GM13976 (cell line): ENCODE measurements around the gene GAN.
A peak's percentile ranks its signal among the peaks of the same experiment; 100 is the strongest.

ENCODE experiments used
- DNase-seq: peaks from one replicate; pipeline ENCODE4 v3.0.0; 2012; ENCODE audit warnings: low spot score
- in situ Hi-C: fragments of 300-500 bp; cut with MboI; formaldehyde crosslinking; loops from one replicate; pipeline ENCODE4 v1.12.0; 2022; ENCODE audit warnings: low sequenced_read_pairs, mixed read lengths, inconsistent platforms; ENCODE audit not compliant: unreplicated experiment
- TF ChIP-seq, protein P1 (sequence below): IDR thresholded peaks from 2 replicates; pipeline ENCODE4 v1.5.1; 2012; ENCODE audit warnings: borderline replicate concordance, mild to moderate bottlenecking; ENCODE audit not compliant: insufficient read depth; ENCODE audit errors: extremely low read depth, missing control alignments, control extremely low read depth

GAN gene

DNA sequence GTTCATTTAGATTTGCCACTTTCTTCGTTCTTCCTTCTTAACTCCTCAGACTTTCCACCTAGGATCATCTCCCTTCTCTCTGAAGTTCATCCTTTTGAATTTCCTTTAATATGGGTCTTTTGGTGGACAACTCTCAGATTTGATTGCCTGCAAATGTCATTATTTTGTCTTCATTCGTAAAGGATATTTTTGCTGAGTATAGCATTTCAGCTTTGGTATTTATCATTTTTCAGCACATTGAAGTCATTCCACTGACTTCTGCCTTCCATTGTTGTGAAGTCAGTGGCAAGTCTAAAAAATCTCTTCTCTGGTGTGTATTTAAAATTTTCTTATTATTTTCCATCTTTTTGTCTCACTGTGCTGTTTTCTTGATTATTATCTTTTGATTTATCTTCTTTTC, 45.4 kb downstream of the GAN start:
- in situ Hi-C loops: loop anchor here (10.0 to 25.0 kb wide), 2 partner anchors 365 to 527 kb away; no protein-coding TSS in a partner anchor
- no peak for DNase-seq
- TF ChIP-seq, protein P1, sequence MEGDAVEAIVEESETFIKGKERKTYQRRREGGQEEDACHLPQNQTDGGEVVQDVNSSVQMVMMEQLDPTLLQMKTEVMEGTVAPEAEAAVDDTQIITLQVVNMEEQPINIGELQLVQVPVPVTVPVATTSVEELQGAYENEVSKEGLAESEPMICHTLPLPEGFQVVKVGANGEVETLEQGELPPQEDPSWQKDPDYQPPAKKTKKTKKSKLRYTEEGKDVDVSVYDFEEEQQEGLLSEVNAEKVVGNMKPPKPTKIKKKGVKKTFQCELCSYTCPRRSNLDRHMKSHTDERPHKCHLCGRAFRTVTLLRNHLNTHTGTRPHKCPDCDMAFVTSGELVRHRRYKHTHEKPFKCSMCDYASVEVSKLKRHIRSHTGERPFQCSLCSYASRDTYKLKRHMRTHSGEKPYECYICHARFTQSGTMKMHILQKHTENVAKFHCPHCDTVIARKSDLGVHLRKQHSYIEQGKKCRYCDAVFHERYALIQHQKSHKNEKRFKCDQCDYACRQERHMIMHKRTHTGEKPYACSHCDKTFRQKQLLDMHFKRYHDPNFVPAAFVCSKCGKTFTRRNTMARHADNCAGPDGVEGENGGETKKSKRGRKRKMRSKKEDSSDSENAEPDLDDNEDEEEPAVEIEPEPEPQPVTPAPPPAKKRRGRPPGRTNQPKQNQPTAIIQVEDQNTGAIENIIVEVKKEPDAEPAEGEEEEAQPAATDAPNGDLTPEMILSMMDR: no peak

DNA sequence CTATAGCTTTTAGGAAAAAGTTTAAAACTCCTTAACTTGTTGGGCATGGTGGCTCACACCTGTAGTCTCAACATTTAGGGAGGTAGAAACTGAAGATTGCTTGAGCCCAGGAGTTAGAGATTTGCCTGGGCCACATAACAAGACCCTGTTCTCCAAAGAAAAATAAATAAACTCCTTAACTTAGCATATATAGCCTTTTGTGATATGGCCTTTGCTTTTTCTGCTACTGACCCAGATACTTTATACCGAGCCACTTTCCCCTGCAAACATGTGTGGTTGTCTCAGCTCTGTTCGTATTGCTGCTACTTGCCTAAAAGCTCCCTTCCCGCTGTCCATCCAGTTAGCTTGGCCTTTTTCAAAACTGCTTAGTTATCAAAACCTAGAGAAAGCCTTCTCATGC, 51.0 kb downstream of the GAN start:
- in situ Hi-C loops: loop anchor here (10.0 to 25.0 kb wide), 2 partner anchors 359 to 522 kb away; no protein-coding TSS in a partner anchor
- DNase-seq: no peak
- TF ChIP-seq, protein P1: no peak

DNA sequence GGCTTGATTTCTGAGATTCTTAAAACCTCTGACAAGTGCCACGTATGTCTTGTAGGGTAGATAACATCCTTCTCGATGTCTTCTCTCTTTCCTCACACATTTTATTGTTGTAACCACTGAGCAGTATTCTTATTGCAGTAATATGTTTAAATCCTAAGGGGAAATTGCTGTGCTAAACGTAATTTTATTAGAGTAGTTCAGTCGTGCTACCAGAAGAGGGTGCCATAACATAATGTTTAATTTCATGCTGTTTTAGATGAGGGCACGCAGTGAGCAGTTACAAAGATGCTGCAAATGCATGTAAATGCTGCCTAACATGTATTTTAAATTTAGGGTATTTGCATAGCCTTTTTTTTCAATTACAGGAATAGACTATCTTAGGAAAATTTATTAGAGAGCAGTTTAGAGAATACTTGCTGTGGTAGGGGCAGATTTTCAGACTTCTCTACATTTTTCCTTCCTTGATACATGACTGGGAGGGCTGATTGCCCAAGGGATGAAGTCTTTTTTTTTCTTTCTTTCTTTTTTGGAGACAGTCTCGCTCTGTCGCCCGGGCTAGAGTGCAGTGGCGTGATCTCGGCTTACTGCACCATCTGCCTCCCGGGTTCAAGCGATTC, 51.7 kb downstream of the GAN start:
- TF ChIP-seq, protein P1: peak; percentile 56
- in situ Hi-C loops: loop anchor here (10.0 to 25.0 kb wide), 2 partner anchors 358 to 521 kb away; no protein-coding TSS in a partner anchor
- peak; percentile 61 for DNase-seq

DNA sequence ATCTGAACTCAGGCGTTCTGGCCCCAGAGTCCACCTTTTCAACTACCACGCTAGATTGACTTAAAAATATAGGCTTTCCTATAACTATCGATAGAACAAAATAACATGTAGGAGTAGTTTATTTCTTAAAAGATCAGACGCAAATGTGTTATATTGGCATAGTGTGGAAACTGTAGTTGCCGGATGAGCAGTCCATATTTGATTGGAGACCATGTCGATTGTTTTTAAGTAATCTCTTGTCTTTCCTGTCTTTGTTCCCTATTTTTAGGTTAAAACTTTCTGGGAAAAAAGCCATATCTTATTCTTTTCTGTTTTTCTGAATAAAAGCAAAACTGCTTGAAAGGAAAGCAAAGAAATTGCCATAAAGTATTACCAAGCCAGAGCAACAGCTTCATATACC, 53.1 kb downstream of the GAN start:
- in situ Hi-C loops: loop anchor here (10.0 to 25.0 kb wide), 2 partner anchors 357 to 519 kb away; no protein-coding TSS in a partner anchor
- TF ChIP-seq, protein P1: no peak
- no peak for DNase-seq

DNA sequence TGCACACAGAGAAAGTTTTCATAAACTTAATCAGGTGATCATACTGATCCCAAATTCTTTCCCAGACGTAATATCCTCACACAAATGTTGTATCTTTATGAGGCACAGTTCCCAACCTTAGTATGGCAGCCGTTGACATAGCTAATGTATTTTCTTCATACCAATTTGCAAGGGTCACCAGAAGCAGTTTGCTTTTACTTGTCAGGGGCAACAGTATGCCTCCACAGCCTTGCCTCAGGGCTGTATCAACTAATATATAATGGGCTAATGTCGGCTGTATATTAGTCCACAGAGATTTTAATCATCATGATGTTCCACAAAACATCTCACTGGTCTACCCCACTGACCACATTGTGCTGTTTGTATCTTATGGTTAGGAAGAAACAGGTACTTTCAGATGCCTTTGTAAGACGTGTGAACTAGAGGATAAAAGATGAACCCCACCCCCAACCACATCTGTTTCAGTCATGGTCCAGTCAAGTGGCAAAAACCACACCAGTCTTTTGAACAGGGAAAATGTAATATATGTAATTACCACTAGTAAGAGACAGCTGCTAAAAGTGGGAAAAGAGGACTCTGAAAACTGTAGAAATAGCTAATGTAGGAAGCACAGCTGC, 55.2 kb downstream of the GAN start:
- DNase-seq: no peak
- in situ Hi-C loops: loop anchor here (10.0 to 25.0 kb wide), 2 partner anchors 355 to 517 kb away; no protein-coding TSS in a partner anchor
- TF ChIP-seq, protein P1: no peak

DNA sequence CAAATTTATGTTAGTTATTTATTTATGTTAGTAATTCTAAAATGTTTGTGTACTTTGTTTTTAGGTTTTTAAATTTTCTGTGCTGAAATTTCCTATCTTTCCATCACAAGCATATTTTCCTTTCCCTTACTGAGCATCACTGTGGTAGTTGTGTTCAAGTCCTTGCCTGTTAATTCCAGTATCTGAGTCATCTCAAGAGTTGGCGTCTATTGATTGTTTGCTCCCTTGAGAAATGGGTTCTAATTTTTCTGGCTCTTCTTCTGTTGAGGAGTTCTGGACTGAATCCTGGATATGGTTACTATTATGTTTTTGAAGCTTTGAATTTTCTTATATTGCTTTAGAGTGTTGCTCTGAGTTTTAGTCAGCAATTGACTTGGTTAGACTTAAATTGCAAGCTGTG, 56.3 kb downstream of the GAN start:
- TF ChIP-seq, protein P1: no peak
- in situ Hi-C loops: loop anchor here (25.0 kb wide), 1 partner anchor 516 kb away; no protein-coding TSS in a partner anchor
- DNase-seq: no peak
